Measurements from ENCODE around the gene GALNT4.

GALNT4 gene

DNA sequence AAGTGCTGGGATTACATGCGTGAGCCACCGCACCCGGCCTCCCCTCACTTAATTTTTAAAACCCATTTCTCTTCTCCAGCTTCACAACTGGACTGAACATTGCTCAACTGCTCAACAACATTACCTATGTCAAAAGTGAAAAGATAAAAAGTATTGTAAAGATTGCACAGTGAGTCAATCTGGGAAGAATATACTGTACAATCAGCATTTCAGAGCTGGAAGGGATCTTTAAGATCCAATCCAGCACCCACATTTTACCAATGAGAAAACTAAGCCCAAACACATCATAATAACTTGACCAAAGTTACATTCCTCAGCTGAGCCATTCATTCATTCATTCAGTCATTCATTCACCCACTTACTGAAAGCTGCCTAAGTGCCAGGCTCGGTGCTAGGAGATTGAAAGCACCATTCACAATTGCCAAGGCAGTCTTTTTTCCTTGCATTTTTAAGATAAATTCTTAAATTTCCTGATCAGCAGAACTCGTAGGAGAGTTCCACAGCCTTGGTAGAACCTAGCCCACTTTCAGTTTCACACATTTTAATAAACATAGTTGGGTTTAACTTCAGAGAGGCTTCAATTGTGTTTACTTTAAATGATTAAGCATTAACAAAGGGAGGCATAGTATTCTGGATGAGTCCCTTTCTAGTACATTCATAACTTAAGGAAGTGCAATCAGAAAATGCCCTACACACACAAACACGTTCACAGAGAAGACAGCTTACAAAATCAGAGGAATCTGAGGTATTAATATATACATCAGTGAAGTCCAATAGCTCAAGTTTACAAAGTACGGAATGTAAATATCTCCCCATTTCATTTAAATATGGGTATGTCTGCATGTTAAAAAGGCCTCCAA lies 3.0 kb downstream of the GALNT4 start:
- no peak for DNase-seq (ENCODE audit: low spot score)
- TF ChIP-seq, protein P1, sequence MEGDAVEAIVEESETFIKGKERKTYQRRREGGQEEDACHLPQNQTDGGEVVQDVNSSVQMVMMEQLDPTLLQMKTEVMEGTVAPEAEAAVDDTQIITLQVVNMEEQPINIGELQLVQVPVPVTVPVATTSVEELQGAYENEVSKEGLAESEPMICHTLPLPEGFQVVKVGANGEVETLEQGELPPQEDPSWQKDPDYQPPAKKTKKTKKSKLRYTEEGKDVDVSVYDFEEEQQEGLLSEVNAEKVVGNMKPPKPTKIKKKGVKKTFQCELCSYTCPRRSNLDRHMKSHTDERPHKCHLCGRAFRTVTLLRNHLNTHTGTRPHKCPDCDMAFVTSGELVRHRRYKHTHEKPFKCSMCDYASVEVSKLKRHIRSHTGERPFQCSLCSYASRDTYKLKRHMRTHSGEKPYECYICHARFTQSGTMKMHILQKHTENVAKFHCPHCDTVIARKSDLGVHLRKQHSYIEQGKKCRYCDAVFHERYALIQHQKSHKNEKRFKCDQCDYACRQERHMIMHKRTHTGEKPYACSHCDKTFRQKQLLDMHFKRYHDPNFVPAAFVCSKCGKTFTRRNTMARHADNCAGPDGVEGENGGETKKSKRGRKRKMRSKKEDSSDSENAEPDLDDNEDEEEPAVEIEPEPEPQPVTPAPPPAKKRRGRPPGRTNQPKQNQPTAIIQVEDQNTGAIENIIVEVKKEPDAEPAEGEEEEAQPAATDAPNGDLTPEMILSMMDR (IDR thresholded peaks at IDR 0.05; ENCODE audit: extremely low read depth, missing control alignments): no peak

DNA sequence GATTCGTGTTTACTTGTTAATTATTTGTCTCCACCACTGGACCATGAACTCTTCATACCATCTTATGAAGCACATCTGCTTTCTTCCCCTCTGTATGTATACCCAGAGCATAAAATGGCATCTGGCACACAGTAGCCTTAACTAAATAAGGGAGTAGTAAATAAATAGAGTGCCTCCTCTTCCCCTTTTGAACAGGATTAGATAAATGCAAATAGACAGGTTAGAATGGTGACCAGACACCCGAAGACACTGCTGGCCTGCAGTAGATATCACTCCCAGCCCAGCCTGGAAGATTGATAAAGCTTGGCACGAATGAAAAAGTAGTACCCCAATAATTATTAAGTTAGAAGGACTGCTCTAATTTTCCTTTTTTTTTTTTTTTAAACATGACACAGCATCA lies 6.9 kb downstream of the GALNT4 start:
- DNase-seq (ENCODE audit: low spot score): no peak
- TF ChIP-seq, protein P1 (IDR thresholded peaks at IDR 0.05; ENCODE audit: extremely low read depth, missing control alignments): no peak

DNA sequence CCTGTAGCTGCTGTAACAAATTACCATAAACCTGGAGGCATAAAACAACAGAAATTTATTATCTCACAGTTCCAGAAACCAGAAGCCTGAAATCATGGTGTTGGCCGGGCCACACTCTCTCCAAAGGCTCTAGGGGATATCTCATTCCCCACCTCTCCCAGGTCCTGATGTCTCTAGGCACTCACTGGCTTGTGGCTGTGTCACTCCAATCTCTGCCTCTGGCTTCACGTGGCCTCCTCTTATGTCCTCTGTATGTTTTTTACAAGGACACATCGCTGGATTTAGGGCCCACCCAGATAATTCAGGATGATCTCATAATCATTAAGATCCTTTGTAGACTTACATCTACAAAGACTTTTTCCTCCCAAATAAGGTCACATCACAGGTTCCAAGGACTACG lies 8.0 kb downstream of the GALNT4 start:
- DNase-seq (ENCODE audit: low spot score): no peak
- TF ChIP-seq, protein P1 (IDR thresholded peaks at IDR 0.05; ENCODE audit: extremely low read depth, missing control alignments): no peak

DNA sequence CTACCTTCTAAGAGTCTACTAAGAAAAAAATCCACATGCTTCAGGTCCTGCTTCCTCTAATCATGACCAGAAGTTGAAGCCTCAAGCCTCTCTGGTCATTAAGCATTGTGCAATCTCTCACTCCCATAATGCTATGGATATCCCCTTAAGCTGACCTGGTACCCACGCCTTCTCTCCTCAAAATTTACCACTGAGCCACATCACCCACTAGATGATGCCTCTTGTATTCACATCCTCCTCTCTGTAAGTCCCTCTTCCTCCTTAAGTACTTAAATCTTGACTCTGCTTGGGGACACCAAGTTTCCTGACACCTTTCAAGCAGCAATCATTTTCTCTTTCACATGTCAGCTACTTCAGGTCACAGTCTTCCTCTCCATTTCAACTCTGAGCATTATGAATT lies 9.8 kb downstream of the GALNT4 start:
- TF ChIP-seq, protein P1 (IDR thresholded peaks at IDR 0.05; ENCODE audit: extremely low read depth, missing control alignments): no peak

DNA sequence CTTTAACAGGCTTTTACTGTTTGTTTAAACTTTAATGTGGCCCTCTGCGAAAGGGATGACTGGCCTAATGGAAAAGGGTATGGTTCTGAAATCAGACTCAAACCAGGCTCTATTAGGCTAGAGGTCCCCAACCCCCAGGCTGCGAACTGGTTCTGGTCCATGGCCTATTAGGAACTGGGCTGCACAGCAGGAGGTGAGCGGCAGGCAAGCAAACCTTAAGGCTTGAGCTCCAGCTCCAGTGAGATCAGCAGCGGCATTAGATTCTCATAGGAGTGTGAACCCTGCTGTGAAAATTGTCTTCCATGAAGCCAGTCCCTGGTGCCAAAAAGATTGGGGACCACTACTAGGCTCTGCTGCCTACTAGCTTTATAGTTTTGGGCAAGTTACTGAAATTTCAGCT lies 11.1 kb downstream of the GALNT4 start:
- TF ChIP-seq, protein P1 (IDR thresholded peaks at IDR 0.05; ENCODE audit: extremely low read depth, missing control alignments): no peak
- DNase-seq (ENCODE audit: low spot score): no peak

More for the DNA sequence above, 9.8 kb downstream of the GALNT4 start:
- DNase-seq (ENCODE audit: low spot score): peak; percentile 54

DNA sequence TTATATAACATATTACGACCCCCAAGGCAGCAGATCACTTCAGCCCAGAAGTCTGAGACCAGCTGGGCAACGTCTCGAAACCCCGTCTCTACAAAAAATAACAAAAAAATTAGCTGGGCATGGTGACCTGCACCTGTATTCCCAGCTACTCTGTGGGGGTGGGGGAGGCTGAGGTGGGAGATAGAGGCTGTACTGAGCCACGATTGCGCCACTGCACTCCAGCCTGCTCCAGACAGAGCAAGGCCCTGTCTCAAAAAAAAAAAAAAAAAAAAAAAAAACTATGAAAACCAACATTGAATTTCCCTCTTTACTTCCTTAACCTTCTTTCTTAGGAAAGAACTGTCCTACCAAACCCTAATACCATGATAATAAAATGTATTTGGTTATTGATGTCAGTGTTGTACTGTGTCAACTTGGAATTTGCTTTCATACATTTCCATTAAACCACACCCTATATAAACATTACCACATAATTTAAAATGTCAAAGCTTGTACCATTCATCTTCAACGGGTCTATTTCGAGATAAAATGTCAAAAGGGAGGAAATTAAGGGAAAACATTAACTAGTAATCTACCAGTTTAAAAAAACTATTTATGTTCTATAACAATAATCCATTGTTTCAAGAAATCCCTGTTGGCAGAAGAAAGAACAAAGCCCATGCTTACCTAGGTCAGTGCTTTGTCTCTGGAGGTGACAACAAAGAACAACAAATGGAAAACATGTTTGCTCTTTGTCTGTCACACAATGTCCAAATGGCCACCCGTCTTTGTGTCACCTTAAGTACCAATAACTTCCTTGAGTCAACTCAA lies 17.4 kb downstream of the GALNT4 start:
- no peak for DNase-seq (ENCODE audit: low spot score)
- TF ChIP-seq, protein P1 (IDR thresholded peaks at IDR 0.05; ENCODE audit: extremely low read depth, missing control alignments): no peak

DNA sequence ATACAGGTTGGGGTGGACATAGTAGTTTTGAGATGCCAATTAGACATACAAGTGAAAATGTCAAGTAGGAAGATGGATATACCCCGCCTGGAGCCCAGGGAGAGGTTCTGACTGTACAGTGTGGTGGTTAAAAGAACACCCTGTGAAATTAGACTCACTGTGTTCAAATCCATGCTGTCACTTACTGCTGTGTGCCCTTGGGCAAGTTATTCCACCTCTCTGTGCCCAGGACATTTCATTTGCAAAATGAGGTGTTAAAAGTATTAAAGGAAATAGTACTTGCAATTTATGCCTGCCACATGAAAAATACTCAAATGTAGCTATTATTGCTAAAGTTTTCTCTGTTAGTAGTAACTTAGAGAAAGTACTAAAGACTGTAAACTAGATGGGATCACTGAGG lies 18.5 kb downstream of the GALNT4 start:
- no peak for DNase-seq (ENCODE audit: low spot score)
- TF ChIP-seq, protein P1 (IDR thresholded peaks at IDR 0.05; ENCODE audit: extremely low read depth, missing control alignments): no peak
